Measurements from ENCODE around the gene TFDP2. TPM values are rescaled to one million over a fixed set of nuclear protein-coding genes. Genes with fewer than 3 reads are reported as not detected.

Gene TFDP2
- total RNA-seq, 1 experiment from 2014 or later, result 137 TPM

GRCh38 chr3:141909408-141909807, 239.9 kb downstream of the TFDP2 start:
- no peaks in the 10 kb centered on the region for H3K4me1 ChIP-seq
- H3K4me3 ChIP-seq, result no peak overlapping the region
- no peak for DNase-seq
- H3K9me3 ChIP-seq (replicated peaks), result no peaks in the 10 kb centered on the region
- peaks cover 65% of the 10 kb centered on the region for H3K36me3 ChIP-seq
- H3K27me3 ChIP-seq, result no peaks in the 10 kb centered on the region
- H3K27ac ChIP-seq, result no peak overlapping the region

- no peaks in the 10 kb centered on the region for H3K27me3 ChIP-seq
- H3K27ac ChIP-seq, result no peak overlapping the region
- H3K9me3 ChIP-seq (replicated peaks), result peaks cover 3% of the 10 kb centered on the region; the same call in 1 of the 2 replicates
- peaks cover 59% of the 10 kb centered on the region for H3K36me3 ChIP-seq
- no peak overlapping the region for H3K4me3 ChIP-seq
- H3K4me1 ChIP-seq, result no peaks in the 10 kb centered on the region
- no peak for DNase-seq
Observed at GRCh38 chr3:141905129-141905528, 244.2 kb downstream of the TFDP2 start.

GRCh38 chr3:141904203-141904602, 245.1 kb downstream of the TFDP2 start:
- Histone ChIP-seq H3K27me3 (no peaks in the 10 kb centered on the region), H3K4me1 (no peaks in the 10 kb centered on the region), H3K4me3 (no peak overlapping the region), H3K36me3 (peaks cover 50% of the 10 kb centered on the region), H3K9me3 (replicated peaks) (peaks cover 6% of the 10 kb centered on the region; the same call in 1 of the 2 replicates), H3K27ac (no peak overlapping the region)
- DNase-seq, result no peak

- H3K4me3 ChIP-seq, result no peak overlapping the region
- no peak overlapping the region for H3K27ac ChIP-seq
- DNase-seq, result no peak
- peaks cover 10% of the 10 kb centered on the region; the same call in 1 of the 2 replicates for H3K9me3 ChIP-seq (replicated peaks)
- no peaks in the 10 kb centered on the region for H3K4me1 ChIP-seq
- H3K36me3 ChIP-seq, result peaks cover 53% of the 10 kb centered on the region
- no peaks in the 10 kb centered on the region for H3K27me3 ChIP-seq
Observed at GRCh38 chr3:141901914-141902313, 247.4 kb downstream of the TFDP2 start.

GRCh38 chr3:141900343-141900742, 249.0 kb downstream of the TFDP2 start:
- peaks cover 44% of the 10 kb centered on the region for H3K36me3 ChIP-seq
- no peaks in the 10 kb centered on the region for H3K27me3 ChIP-seq
- no peaks in the 10 kb centered on the region for H3K4me1 ChIP-seq
- no peak overlapping the region for H3K27ac ChIP-seq
- H3K9me3 ChIP-seq (replicated peaks), result peaks cover 10% of the 10 kb centered on the region; the same call in 1 of the 2 replicates
- no peak for DNase-seq
- no peak overlapping the region for H3K4me3 ChIP-seq

GRCh38 chr3:141898908-141899307, 250.4 kb downstream of the TFDP2 start:
- no peak for DNase-seq
- Histone ChIP-seq H3K9me3 (replicated peaks) (peaks cover 10% of the 10 kb centered on the region; the same call in 1 of the 2 replicates), H3K27ac (no peak overlapping the region), H3K4me3 (no peak overlapping the region), H3K4me1 (no peaks in the 10 kb centered on the region), H3K27me3 (no peaks in the 10 kb centered on the region), H3K36me3 (peaks cover 45% of the 10 kb centered on the region)

GRCh38 chr3:141895731-141896130, 253.6 kb downstream of the TFDP2 start:
- Histone ChIP-seq H3K36me3 (peaks cover 41% of the 10 kb centered on the region), H3K27ac (no peak overlapping the region), H3K27me3 (no peaks in the 10 kb centered on the region), H3K4me3 (no peak overlapping the region), H3K9me3 (replicated peaks) (peaks cover 10% of the 10 kb centered on the region; the same call in 1 of the 2 replicates), H3K4me1 (no peaks in the 10 kb centered on the region)
- no peak for DNase-seq

GRCh38 chr3:141894524-141895176, 254.7 kb downstream of the TFDP2 start:
- no peak overlapping the region for H3K4me3 ChIP-seq
- H3K27me3 ChIP-seq, result no peaks in the 10 kb centered on the region
- H3K4me1 ChIP-seq, result no peaks in the 10 kb centered on the region
- DNase-seq, result no peak
- no peak overlapping the region for H3K27ac ChIP-seq
- peaks cover 34% of the 10 kb centered on the region for H3K36me3 ChIP-seq
- peaks cover 5% of the 10 kb centered on the region; the same call in 1 of the 2 replicates for H3K9me3 ChIP-seq (replicated peaks)

Other genes with a start within 250 kb of the TFDP2 start
- gene GK5, start 76.0 kb upstream of the TFDP2 start, total RNA-seq (2014; rRNA removed; shearing (Covaris generic)), result 6.5 and 10.5 TPM in 2 replicates

All from SJCRH30 (cell line).